HCT116 (cell line): ENCODE data around the gene FAM171A2. TPM values are rescaled to one million over a fixed set of nuclear protein-coding genes. Genes with fewer than 3 reads are reported as not detected.

Experiments
- ATAC-seq: fragments of 200-7000 bp; cut with Tn5 transposase; 2 replicates; pipeline ENCODE4 v1.9.1; 2020; ENCODE audit warnings: mild to moderate bottlenecking, moderate library complexity
- BruUV-seq: library from RNA; stranded (reverse); fragments of 400-500 nt; replicated peaks from 2 replicates; lab custom pipeline; 2021; lab: Mats Ljungman, UMichigan
- CTCF ChIA-PET: fragments of 300-600 bp; sonication (Branson Sonifier 250); formaldehyde crosslinking; loops from one replicate; lab custom pipeline; 2021; ENCODE audit warnings: antibody characterized with exemption; lab: Charles Lee
- POLR2A ChIA-PET: fragments of 300-600, 350-600 bp; sonication (Branson Sonifier 250); formaldehyde crosslinking; loops from one replicate; lab custom pipeline; 2021; ENCODE audit warnings: antibody characterized with exemption; lab: Charles Lee
- RAD21 ChIA-PET, 2 experiments: fragments of 300-600 bp; sonication (Branson Sonifier 250); formaldehyde crosslinking; loops; one replicate each; lab custom pipeline; 2023; ENCODE audit warnings: low total read pairs in 2 of 2; ENCODE audit not compliant: uncharacterized antibody in 2 of 2, unreplicated experiment in 2 of 2, low non-redundant PET in 1 of 2; lab: Charles Lee
- DNase-seq: peaks from one replicate; pipeline ENCODE4 v3.0.0-alpha.2; 2010; ENCODE audit warnings: low read depth, low spot score
- H2AFZ ChIP-seq: fragments of 200-600 bp; shearing (Covaris generic), sonication (generic); 2 replicates; pipeline ENCODE4 v1.6.1; 2017; ENCODE audit warnings: low read depth, mixed run types, mixed read lengths, antibody characterized with exemption, low read length; ENCODE audit not compliant: poor library complexity, severe bottlenecking
- H3K27ac ChIP-seq: 2 replicates; pipeline ENCODE4 v1.5.1; 2012; ENCODE audit warnings: low read depth, low read length
- H3K27me3 ChIP-seq: fragments of 200-600 bp; sonication (generic); 2 replicates; pipeline ENCODE4 v1.6.1; 2016; ENCODE audit warnings: mixed run types, low read length, mixed read lengths; ENCODE audit not compliant: insufficient read depth
- H3K36me3 ChIP-seq, 2 experiments: fragments of 200-500 bp in 1 of 2; fragments of 200-600 bp in 1 of 2; sonication (Bioruptor generic) in 1 of 2; sonication (generic) in 1 of 2; 2 replicates each; pipeline versions ENCODE4 v1.5.1 to v1.6.1; 2014 to 2016; ENCODE audit warnings: low read length in 2 of 2, inconsistent platforms in 1 of 2, mixed read lengths in 1 of 2, mixed run types in 1 of 2; ENCODE audit not compliant: insufficient read depth in 2 of 2, control insufficient read depth in 1 of 2
- H3K4me1 ChIP-seq, 2 experiments: fragments of 200-600 bp in 1 of 2; sonication (generic) in 1 of 2; 2 replicates each; pipeline versions ENCODE4 v1.5.1 to v1.6.1; 2012 to 2017; ENCODE audit warnings: low read length in 2 of 2, inconsistent platforms in 1 of 2, mild to moderate bottlenecking in 1 of 2, mixed read lengths in 1 of 2, mixed run types in 1 of 2, moderate library complexity in 1 of 2; ENCODE audit not compliant: insufficient read depth in 2 of 2, control insufficient read depth in 1 of 2
- H3K4me2 ChIP-seq: fragments of 200-600 bp; sonication (generic); 2 replicates; pipeline ENCODE4 v1.6.1; 2017; ENCODE audit warnings: mixed run types, low read length, mixed read lengths
- H3K4me3 ChIP-seq, 2 experiments: fragments of 200-600 bp in 1 of 2; sonication (generic) in 1 of 2; replicated peaks in 1 of 2; 2 replicates each; pipeline ENCODE4 v1.5.1; 2011 to 2016; ENCODE audit warnings: low read length in 2 of 2, control low read depth in 1 of 2, low read depth in 1 of 2, mild to moderate bottlenecking in 1 of 2, mixed read lengths in 1 of 2, mixed run types in 1 of 2
- H3K79me2 ChIP-seq: fragments of 200-600 bp; sonication (generic); 2 replicates; pipeline ENCODE4 v1.6.1; 2017; ENCODE audit warnings: mild to moderate bottlenecking, mixed run types, low read length, moderate library complexity, mixed read lengths; ENCODE audit not compliant: insufficient read depth
- H3K9ac ChIP-seq: fragments of 200-600 bp; sonication (generic); 2 replicates; pipeline ENCODE4 v1.6.1; 2016; ENCODE audit warnings: low read length, mixed read lengths
- H3K9me2 ChIP-seq: fragments of 200-600 bp; sonication (generic), shearing (Covaris generic); 2 replicates; pipeline ENCODE4 v1.6.1; 2017; ENCODE audit warnings: mixed run types, mild to moderate bottlenecking, moderate library complexity; ENCODE audit not compliant: insufficient read depth
- H3K9me3 ChIP-seq, 2 experiments: fragments of 200-500 bp in 1 of 2; fragments of 200-600 bp in 1 of 2; sonication (Bioruptor generic) in 1 of 2; sonication (generic) in 1 of 2; 2 replicates each; pipeline ENCODE4 v1.6.1; 2014 to 2017; ENCODE audit warnings: low read length in 2 of 2, mixed read lengths in 2 of 2, inconsistent platforms in 1 of 2, low read depth in 1 of 2, mild to moderate bottlenecking in 1 of 2, mixed run types in 1 of 2, moderate library complexity in 1 of 2; ENCODE audit not compliant: control insufficient read depth in 1 of 2, insufficient read depth in 1 of 2
- H4K20me1 ChIP-seq: fragments of 200-600 bp; sonication (generic), shearing (Covaris generic); 2 replicates; pipeline ENCODE4 v1.6.1; 2017; ENCODE audit warnings: mixed run types, mild to moderate bottlenecking, moderate library complexity; ENCODE audit not compliant: insufficient read depth
- ATF3 ChIP-seq: IDR thresholded peaks from 2 replicates; pipeline ENCODE4 v1.6.1; 2012
- ELF1 ChIP-seq: IDR thresholded peaks from 2 replicates; pipeline ENCODE4 v1.6.1; 2012; ENCODE audit warnings: low read depth, borderline replicate concordance
- EZH2phosphoT487 ChIP-seq: fragments of 200-600 bp; IDR thresholded peaks from 2 replicates; pipeline ENCODE4 v1.6.1; 2018; ENCODE audit warnings: antibody characterized with exemption, borderline replicate concordance
- SRF ChIP-seq: IDR thresholded peaks from 2 replicates; pipeline ENCODE4 v1.6.1; 2012; ENCODE audit warnings: low read depth
- TCF7L2 ChIP-seq: IDR thresholded peaks from 2 replicates; pipeline ENCODE4 v1.7.0; 2011; ENCODE audit warnings: borderline replicate concordance, inconsistent platforms; ENCODE audit not compliant: insufficient read depth, insufficient read length; ENCODE audit errors: extremely low read depth
- intact Hi-C: fragments of 100-400 bp; cut with micrococcal nuclease; formaldehyde crosslinking; loops from 2 replicates; pipeline ENCODE4 v1.10.0; 2022
- total RNA-seq: library from RNA; stranded (reverse); gene quantifications from one replicate; pipeline ENCODE4 v1.2.1, GENCODE V29; 2021; ENCODE audit not compliant: unreplicated experiment
- TF ChIP-seq, protein P1 (sequence below): IDR thresholded peaks from 2 replicates; pipeline ENCODE4 v1.6.1; 2012; ENCODE audit warnings: low read depth
- TF ChIP-seq, protein P2 (sequence below): IDR thresholded peaks from 2 replicates; pipeline ENCODE4 v1.6.1; 2012

Gene FAM171A2
- total RNA-seq, 1 experiment from 2014 or later = 18.0 TPM

DNA sequence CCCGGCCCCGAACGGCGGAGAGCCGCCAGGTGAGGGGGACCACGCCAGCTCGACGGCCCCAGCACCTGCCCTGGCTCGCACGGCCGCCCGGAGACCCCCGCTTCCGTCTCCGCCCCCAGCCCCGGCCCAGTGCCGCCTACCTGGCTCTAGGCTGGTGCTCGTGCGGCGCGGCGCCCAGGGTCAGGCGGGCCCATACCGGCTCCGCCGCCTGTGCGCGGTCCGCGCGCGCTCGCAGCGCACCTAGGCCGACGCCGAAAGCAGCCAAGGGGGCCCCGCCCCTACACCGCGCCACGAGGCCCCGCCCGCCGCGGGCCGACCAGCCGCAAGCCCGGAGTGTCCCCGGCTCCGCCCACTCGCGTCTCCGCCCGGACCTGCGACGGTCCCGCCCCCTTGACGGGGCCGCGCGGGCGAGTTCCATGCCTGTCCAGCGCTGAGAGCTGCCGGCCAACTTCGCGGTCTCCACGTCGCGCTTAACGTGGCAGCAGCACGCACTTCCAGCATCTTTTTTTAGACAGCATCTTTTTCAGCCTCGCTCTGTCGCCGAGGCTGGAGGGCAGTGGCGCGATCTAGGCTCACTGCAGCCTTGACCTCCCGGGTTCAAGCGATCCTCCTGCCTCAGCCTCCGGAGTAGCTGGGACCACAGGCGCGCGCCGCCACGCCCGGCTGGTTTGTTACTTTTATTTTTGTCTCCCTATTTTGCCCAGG lies 38.9 kb downstream of the FAM171A2 start, which contains the start of gene SLC25A39 (continued):
- TF ChIP-seq, protein P1, sequence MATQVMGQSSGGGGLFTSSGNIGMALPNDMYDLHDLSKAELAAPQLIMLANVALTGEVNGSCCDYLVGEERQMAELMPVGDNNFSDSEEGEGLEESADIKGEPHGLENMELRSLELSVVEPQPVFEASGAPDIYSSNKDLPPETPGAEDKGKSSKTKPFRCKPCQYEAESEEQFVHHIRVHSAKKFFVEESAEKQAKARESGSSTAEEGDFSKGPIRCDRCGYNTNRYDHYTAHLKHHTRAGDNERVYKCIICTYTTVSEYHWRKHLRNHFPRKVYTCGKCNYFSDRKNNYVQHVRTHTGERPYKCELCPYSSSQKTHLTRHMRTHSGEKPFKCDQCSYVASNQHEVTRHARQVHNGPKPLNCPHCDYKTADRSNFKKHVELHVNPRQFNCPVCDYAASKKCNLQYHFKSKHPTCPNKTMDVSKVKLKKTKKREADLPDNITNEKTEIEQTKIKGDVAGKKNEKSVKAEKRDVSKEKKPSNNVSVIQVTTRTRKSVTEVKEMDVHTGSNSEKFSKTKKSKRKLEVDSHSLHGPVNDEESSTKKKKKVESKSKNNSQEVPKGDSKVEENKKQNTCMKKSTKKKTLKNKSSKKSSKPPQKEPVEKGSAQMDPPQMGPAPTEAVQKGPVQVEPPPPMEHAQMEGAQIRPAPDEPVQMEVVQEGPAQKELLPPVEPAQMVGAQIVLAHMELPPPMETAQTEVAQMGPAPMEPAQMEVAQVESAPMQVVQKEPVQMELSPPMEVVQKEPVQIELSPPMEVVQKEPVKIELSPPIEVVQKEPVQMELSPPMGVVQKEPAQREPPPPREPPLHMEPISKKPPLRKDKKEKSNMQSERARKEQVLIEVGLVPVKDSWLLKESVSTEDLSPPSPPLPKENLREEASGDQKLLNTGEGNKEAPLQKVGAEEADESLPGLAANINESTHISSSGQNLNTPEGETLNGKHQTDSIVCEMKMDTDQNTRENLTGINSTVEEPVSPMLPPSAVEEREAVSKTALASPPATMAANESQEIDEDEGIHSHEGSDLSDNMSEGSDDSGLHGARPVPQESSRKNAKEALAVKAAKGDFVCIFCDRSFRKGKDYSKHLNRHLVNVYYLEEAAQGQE = no peak
- TF ChIP-seq ATF3 = no peak
- TF ChIP-seq TCF7L2 = no peak

DNA sequence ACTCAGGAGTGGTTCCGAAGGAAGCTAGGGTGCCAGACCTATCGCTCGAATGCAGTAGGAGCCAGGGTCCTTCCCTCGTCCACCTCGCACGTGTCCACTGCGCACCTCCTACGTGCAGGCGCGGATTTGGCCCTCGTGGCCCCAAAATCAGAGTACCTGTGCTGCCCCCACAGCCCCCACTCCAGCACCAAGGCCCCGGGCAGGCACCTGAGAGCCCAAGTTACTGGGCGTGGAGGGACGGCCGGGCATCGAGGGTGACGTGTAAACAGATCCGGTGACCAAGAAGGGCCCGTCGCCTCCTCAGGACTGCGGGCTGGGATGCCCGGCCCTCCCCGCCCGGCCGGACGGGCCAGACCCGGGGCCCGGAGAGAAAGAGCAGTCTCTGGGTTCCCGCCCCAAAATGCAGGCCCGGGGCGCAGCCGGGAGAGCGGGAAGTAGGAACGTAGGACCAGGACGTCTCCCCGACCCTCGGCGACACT lies 39.5 kb downstream of the FAM171A2 start:
- H3K9ac ChIP-seq = peak overlapping the region; percentile 97
- CTCF ChIA-PET = interaction anchor here (1.2 to 1.7 kb wide), 3 partner anchors 21 to 114 kb away, joined by 5 to 7 read pairs (median 6); partner anchors contain the start of genes GRN and UBTF
- peaks cover 15 to 30% of the 10 kb centered on the region in 2 experiments for H3K4me1 ChIP-seq
- no peaks in the 10 kb centered on the region for H3K27me3 ChIP-seq
- H3K9me2 ChIP-seq = no peaks in the 10 kb centered on the region
- no peak for TF ChIP-seq EZH2phosphoT487
- no peak for TF ChIP-seq ELF1
- no peak for TF ChIP-seq ATF3
- TF ChIP-seq SRF = no peak
- TF ChIP-seq, protein P2, sequence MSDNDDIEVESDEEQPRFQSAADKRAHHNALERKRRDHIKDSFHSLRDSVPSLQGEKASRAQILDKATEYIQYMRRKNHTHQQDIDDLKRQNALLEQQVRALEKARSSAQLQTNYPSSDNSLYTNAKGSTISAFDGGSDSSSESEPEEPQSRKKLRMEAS = peak; percentile 45; the same call in 1 of the 2 replicates
- TF ChIP-seq, all 23 proteins: peak for 1
- intact Hi-C loops = loop anchor here (2.0 kb wide), 1 partner anchor 77 kb away; no protein-coding TSS in a partner anchor
- no peak overlapping the region for H2AFZ ChIP-seq
- H3K9me3 ChIP-seq = no peaks in the 10 kb centered on the region
- BruUV-seq = no TSS peak
- 0 out of 2 replicates have a peak, but pooled peaks have one; percentile 1 for ATAC-seq
- peaks cover 19 to 33% of the 10 kb centered on the region in 2 experiments; a peak in 3 of 4 replicates for H3K36me3 ChIP-seq
- no peak for DNase-seq
- H3K4me3 ChIP-seq = peak overlapping the region; percentile 60 to 87
- peak overlapping the region; percentile 77 for H3K4me2 ChIP-seq
- H3K27ac ChIP-seq = peak overlapping the region; percentile 98
- POLR2A ChIA-PET = interaction anchor here (1.2 to 2.0 kb wide), 2 partner anchors 21 to 114 kb away, joined by 3 to 6 read pairs; partner anchors contain the start of gene GRN
- no peaks in the 10 kb centered on the region for H4K20me1 ChIP-seq
- RAD21 ChIA-PET = no interaction called here
- H3K79me2 ChIP-seq = peaks cover 55% of the 10 kb centered on the region
